SIG-M5 treated with dmso at 0.1 percent for 504 hours (cell line): ENCODE results near the gene MYO18B.
A peak's percentile ranks its signal among the peaks of the same experiment; 100 is the strongest.

ENCODE experiments used
- DNase-seq: peaks from one replicate; lab custom pipeline; 2025; ENCODE audit not compliant: unreplicated experiment; lab: John Stamatoyannopoulos, UW

MYO18B gene

DNA sequence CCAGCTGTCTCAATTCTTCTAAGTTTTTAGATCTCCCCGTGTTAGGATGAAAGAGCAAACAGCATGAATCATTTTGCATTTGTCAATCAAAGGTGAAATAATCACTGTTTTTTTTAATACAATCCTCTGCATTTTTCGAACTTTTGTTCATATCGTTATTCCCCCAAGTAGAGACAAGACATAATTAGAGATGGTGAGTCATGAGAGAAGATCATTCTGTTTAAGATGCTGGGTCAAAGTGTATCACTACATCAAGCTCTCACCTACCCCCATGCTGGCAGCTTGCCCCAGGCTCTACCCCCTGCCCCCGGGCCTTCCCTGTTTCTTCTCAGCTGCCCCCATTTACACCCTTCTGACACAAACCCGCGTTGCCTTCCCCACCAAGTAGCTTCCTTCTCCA, 30.5 kb upstream of the MYO18B start:
- DNase-seq = no peak

DNA sequence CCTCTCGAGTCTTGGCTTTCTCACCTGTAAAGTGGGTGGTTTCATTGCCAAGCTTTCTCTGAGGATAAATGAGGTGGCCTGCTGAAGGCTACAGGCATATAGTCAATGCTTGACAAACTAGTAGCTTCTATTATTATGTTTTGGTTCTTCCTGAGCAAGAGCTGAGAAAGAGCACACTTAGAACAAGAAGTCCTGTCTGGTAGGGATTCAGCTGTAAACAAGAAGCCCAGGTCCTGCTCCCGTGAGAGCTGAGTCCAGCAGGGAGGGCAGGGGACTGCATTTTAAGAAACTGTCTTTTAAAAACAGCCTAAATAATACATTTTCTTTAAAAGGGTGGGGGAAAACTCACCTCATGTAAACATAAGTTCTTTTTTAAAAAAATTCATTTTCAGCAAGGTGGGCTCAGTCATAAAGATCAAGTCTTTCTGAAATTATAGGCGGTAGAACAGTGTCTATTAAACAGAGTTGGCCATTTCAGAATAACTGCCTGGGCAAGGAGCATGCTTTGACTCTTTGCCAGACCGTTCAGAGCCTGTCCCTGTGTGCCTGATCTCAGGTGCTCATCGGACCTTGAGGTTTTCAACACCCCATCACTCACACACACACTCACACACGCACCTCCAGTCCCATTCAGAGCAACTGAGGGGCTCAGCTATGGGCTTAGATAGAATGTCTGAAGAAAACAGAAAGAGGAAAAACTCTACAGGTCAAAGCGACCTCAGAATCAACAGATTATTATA, 29.2 kb upstream of the MYO18B start:
- no peak for DNase-seq

DNA sequence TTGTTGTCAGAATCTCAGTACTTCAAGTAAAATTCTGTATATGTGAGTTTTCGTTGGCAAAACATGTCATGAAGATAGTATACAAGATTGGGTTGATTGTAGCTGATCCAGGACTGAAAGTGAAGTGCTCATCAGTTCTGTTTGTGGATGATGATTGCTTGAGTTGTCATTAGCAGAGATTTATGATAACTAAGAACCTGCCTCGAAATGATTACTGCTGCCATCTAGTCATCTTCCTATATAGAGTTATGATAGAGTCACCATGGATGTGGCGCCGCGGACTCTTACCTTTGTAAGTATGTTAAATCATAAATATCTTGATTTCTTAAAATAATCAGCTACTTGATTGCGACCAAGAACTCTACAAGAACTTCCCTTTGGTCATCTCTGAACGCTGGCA, 27.9 kb upstream of the MYO18B start:
- DNase-seq = no peak

DNA sequence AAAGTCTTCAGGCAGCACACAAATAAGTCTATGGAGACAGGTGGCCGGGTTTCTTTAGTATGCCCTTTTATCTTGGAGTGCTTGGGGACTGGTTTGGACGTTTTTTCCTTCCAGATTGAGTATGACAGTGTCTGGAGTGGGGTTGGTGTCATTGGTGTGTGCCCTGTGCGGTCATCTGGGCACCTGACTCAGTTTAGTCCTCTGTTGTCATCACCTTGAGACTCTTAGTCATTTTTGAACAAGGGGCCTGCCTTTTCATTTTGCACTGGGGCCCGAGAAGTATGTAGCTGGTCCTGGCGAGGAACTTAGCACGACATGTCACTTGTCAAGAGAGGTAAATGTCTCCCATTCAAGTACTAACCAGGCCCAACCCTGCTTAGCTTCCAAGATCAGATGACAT, 27.2 kb upstream of the MYO18B start:
- DNase-seq = no peak

DNA sequence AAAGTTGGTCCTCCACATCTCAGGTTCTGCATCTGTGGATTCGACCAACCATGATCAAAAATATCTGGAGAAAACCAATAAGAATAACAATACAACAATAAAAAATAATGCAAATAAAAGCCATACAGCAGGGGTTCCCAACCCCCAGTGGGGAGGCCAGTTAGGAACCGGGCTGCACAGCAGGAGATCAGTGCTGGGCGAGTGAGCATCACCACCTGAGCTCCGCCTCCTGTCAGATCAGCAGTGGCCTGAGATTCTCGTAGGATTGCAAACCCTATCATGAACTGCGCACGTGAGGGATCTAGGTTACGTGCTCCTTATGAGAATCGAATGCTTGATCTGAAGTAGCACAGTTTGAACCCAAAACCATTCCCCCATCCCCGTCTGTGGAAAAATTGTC, 25.4 kb upstream of the MYO18B start:
- DNase-seq = no peak

DNA sequence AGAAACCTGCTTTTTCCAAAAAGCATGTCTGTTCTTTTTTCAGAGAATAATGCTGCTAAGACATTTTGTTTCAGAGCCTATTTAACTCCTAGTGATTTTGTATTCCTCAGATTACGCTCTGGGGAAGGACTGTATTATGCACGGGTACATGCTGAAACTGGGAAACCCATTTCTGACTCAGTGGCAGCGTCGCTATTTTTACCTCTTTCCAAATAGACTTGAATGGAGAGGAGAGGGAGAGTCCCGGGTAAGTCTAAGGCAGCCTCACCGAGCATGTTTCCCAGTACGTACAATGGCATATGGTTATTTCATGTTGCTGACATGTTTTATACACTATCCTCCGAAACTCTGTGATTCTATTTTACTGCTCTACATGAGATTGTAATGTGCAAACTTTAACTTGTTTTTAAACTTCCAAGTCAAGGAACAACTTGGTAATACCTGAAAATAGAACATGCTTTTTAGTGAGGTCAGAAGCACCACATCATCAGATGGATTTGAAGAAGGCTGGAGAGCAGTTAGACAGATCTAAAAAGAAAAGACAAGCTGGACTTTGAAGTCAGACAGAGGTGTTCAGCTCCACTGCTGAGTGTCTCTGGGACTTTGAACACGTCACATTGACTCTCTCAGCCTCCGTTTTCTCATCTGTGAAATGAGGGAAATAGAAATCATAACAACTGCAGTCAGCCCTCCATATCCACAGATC, 23.7 kb upstream of the MYO18B start:
- no peak for DNase-seq

DNA sequence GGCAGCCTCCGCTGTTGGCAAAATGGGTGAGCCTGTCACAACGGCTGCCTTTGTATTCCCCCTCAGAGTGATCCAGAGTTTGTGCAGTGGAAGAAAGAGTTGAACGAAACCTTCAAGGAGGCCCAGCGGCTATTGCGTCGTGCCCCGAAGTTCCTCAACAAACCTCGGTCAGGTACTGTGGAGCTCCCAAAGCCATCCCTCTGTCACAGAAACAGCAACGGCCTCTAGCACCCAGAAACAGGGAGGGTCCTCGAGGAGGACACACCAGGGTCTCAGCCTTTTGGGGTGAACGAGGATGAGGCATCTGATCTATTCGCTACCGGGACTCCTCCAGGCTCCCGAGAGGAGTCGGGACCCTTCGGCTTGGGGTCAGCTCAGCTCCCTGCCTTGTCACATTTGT, 19.8 kb upstream of the MYO18B start:
- no peak for DNase-seq

DNA sequence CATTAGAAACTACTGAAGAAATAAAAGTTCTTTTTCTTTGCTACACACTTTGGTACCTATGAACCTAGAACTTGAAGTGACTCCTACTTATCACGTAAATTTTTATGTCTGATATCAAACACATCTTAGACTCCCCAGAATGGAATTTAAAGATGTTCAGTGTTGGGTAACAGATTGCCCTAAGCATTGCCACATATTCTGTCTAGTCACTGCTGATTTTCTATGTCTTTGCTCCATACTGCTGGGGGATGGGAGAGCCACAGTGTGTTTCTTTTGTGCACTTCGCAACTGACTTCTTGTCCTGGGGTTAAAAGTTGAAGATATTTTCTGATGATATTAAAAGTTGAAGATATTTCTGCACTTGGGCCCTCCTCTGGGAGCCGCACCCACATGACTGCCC, 19.4 kb upstream of the MYO18B start:
- peak; percentile 32 for DNase-seq

DNA sequence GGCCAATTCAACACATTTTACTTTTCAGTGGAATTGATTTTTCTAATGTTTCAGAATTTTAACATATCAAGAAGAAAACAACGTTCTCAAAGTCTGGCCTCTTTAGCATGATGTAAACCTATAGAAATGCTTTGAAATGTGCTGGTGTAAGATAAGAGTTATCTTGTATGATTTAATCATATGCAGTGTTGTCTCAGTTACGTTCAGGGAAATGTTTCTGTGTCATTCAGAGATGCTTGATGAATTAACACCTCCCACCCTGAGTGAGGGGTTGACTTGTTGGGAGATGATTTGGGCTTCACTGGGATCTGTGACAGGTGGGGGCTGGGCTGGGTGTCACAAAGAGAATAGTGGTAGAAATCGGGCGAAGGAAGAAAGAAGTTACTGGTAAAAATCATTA, 15.7 kb upstream of the MYO18B start:
- DNase-seq = no peak

DNA sequence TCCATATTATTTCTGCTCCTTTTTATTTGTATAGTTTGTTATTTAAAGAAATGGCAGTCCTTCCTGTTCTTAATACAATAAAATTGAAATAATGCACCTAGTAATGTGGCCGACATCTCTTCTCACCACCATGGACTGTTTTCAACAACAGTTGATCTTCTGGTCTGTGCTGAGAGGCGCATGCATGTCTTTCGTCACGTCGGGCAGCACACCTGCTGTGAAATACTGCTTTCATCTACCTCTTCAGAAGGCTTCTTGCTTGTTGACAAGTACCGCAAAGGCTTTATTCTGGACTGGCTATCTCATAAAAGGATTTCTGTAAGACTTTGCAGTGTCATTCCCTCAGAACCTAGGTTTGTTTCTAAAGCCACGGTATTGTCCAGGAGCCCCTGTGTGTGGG, 13.9 kb upstream of the MYO18B start:
- DNase-seq = no peak

DNA sequence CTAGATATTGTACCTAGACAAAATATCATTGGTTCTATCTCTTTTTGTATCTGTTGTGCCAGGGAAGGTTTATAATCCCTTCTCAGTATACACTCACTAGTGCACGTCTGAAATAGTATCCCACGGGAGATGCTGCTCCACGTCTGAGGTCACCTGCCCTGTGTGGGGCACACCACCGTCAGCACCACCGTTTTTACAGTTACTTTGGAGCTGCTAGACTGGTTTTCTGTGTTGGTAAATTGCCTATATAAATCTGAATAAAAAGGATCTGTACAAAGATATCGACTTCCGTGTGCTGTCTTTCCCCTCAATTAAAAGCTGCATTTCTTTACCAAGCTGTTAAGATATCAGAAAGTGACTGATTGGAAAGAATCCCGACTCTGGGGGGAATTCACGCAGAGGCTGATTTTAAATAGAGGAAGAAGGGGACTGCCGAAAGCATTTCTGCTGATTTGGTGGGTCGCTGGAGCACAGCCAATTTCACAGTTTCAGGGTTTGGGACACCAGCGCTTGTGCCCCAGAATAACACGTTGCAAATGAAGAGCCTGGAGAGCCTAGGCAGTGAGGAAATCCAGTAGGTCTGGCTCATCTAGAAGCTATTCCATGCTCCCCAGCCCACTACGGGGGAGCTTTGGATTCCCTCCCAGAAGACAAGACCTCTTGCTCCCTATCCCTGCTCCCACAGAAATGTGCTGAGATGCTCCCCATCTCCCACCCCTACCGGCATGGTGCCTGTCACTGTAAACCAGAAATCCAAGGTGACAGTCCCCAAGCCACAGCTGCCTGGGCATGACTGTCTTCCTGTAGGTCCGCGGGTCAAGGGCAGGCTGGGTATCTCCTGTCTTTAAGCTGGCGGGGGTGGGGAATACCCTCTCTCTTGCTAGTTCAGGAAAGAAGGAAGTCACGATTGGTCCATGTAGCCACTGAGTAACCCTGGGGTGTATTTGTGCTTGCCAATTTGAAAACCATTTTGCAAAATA, 12.7 kb upstream of the MYO18B start:
- no peak for DNase-seq

DNA sequence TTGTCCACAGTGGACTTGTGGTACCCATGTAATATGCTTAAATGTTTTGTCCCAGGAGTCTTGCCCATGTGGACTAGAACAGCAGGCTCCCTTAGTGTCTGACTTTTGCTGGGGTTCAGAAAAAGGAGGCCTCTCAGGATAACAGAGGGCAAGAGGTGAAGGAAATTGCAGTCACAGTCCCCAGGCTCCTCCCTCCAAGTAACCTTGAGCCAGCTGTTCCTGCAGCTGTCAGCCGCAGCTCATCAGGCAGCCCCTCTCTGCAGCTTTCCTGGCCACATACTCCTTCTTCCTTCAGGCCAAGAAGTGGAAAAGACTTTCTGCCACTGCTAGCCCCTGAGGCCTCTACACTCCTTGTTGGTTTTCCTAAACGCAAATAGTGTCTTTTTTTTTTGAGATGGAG, 6.3 kb upstream of the MYO18B start:
- DNase-seq = no peak

DNA sequence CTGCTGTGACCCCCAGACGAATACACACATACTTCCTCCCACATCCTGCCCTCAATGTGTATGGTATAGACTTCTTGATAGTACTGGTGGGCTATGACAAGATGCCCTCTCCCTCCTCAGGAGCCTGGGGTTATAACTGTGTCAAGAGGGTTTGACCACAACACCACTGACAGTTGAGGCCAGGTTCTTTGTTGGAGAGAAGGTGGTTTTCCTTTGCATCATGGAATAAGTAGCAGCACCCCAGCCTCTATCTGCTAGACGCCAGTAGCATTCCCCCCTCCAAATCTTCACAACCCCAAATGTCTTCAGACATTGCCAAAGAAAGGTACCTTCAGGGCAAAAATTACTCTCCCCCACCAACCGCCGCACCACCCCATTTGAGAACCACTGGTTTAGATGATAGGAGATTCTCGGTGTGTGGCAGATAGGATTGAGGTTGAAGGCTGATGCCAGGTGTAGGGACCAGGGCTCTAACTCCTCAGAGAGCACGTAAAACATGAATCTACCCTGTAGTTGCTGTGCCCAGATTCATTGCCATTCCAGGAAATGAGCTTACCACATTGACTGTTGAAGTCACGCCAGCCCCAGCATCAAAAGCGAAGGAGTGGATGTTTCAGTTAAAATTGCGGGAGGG, 5.5 kb upstream of the MYO18B start:
- no peak for DNase-seq

DNA sequence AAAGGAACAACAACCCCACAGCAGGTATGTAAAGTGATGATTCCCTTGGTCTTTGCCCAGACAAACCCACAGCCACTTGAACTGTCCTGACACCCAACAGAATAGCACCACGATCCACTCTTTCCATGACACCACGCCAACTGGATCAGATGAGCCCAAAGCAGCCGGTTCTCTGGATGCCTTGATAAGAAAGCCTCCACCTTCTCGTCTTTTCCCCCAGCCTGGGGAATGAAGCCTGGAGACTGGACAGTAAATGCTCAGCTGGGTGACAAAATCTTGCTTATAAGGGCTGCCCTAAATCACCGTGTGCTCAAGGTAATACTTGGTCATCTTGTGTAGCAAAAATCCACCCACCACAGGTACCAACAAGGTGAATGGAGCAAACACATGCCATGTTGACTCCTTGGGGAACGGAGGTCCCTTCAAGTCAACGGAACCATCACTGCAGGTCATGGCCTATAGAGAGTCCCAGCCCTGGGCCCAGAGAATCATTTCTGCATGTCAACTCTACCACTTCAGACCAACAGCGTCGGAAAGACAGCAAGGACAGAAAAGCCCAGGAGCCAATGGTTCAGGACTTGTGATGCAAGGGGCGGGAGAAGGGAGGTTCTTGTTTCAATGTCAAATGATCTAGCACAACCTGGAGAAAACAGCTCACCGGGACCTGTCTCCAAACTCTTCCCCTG, 2.2 kb upstream of the MYO18B start:
- no peak for DNase-seq

DNA sequence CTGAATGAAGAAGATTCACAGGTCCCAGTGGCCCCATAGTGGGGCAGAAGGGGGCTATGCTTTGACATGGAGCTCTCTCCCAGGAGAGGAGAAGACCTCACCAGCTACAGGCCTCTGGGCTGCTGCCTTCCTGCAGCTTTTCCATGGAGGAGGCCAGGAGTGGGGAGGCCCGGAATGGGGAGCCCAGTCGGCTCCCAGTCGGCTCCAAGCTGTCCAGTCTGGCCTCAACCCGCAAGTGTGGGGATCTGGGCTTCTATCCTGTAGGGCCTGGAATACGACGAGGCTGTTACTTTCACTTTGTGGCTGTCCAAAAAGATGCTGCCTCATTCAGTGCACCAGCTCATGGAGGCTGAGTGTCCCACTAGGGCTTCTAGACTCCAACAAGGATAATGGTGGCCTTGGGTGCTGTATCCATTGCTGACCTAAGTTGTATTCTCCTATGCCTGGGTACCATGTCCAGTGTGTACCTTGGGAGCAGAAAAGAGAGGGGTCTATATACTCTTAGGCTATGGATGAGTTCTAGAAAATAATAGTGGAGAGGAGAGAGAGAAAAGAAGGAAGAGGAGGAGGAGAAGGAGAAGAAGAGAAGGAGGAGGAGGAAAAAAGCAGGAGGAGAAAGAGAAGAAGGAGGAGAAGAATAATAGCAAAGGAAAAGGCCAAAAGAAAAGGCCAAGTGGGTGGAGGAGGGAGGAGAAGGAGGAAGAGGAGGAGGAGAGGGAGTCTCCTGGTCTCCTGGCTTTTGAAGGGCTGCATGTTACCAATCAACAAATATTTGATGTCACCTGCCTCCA, 1.1 kb downstream of the MYO18B start:
- no peak for DNase-seq

DNA sequence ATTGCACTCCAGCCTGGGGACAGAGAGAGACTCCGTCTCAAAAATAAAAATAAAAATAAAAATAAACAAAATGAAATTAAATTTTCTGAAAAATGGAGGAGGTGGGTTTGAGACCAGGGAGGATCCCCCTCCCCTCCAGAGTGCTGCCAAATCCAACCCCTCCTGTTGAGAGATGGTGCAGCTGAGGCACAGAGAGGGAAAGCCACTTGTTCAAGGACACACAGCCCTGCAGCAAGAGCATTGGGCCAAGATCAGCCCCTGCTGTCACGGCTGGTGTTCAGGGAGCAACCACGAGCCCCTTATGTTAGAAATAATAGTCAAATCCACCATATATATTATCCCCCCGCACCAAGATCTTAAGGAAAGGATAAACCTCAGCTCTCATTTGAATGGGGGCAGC, 2.7 kb downstream of the MYO18B start:
- DNase-seq = no peak

DNA sequence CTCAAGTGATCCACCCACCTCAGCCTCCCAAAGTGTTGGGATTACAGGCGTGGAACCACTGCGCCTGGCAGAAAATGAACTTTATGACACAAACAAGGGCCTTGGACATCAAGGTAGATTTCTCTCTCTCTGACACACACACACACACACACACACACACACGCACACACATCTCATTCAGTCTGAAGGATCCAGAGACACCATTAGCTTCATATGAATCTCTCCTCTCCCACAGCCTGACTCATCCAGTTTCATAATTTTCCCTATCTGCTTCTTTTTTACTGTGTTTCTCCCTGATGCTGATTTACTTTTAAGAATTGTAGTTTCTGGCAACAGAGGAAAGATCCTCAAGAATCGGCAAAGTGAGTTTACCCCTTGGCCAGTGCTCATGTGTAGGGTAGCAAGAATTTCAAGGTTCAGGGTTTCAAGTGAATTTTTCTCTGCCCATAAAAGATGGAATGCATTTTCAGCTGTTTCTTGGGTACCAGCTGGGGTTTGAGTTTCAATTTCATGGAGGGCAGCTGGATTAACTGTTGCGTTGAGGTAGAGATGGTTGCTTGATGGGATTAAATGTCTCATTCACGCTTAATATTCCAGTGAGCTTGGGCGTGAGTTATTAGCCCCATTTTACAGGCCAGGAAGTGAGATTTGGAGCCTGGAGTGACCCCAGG, 3.5 kb downstream of the MYO18B start:
- DNase-seq = no peak

DNA sequence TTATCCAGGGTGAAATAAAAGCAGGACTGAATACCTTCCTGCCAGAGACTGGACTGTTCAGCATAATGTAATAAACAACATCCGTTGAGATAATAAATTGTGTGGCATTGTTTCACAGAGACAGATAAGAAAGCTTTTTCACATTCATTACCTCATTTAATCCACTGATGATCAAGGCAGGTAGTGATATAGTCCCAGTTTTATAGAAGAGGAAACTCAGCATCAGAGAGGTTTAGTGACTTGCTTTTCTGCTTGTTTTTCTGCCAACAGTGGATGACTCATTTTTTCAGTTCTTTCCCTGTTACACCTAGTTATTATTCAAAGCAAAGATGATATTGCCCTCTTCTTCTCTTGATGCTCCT, 4.0 kb downstream of the MYO18B start:
- DNase-seq = no peak

DNA sequence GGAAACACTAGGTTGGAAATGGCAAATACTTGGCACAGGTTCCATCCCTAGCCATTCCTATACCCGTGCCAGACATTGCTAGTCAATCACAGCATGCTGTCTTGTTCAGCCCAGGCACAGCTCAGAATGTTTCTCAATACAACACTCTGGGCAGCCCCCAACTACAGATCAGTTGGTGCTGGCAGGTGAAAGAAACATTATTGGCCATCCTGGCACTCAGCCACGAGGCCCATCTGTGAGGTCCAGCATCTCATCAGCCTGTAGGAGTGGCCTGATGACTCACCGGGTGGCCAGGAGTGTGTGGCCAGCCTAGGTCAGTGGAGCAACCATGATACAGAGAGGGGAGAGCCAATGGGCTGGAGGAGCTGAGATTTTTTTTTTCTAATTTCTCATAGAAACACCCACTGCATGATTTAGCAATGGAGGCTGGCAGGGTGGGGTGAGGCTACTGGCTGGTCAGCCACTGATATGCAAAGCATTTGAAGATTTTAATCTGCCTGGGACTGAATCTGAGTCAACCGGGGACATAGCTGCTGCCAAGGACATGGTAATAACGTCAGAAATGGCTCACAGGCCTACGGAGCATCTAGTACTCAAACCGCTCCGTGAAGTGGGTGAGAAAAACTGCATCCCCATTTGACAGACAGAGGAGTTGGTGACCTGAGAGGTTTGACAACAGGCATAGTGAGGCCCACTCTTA, 5.4 kb downstream of the MYO18B start:
- no peak for DNase-seq
